AG09309 (cell line): ENCODE data around the gene PPM1H.

Experiments used
- DNase-seq: peaks from one replicate; pipeline ENCODE4 v3.0.0-alpha.2; 2010; ENCODE audit warnings: low read depth
- H3K4me3 ChIP-seq: 2 replicates; pipeline ENCODE4 v1.5.1; 2011; ENCODE audit warnings: mild to moderate bottlenecking, low read depth, low read length, moderate library complexity; ENCODE audit not compliant: control insufficient read depth
- TF ChIP-seq, protein P1 (sequence below): IDR thresholded peaks from 2 replicates; pipeline ENCODE4 v1.5.1; 2011; ENCODE audit warnings: mild to moderate bottlenecking, low read depth, low read length, inconsistent platforms; ENCODE audit not compliant: insufficient read depth, control insufficient read depth; ENCODE audit errors: missing control alignments

The PPM1H gene

DNA sequence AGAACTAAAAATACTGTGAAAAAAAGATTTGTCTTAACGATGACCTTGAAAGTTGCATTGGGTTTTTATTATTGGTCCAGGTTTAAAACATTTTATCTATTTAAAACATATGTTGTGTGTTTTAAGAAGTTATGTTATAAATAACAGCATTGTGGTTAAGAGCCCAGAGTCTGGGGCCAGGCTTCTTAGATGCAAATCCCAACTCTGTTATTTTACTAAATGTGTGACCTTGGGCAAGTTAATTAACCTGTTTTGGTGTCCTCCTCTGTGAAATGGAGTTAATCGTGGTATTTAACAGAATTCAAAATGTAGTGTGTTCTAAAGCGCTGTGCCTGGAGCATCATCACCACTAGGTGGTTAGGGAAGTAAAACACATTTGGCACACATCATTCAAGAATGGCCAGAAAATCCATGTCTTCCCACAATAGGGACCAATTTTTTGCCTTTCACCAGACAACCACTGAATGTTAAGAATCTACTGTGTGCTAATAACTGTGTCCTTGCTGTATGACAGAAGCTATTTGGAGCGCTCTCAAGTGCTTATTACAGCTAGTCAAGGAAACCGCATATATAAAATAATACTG, 335.0 kb downstream of the PPM1H start:
- DNase-seq: no peak
- TF ChIP-seq, protein P1, sequence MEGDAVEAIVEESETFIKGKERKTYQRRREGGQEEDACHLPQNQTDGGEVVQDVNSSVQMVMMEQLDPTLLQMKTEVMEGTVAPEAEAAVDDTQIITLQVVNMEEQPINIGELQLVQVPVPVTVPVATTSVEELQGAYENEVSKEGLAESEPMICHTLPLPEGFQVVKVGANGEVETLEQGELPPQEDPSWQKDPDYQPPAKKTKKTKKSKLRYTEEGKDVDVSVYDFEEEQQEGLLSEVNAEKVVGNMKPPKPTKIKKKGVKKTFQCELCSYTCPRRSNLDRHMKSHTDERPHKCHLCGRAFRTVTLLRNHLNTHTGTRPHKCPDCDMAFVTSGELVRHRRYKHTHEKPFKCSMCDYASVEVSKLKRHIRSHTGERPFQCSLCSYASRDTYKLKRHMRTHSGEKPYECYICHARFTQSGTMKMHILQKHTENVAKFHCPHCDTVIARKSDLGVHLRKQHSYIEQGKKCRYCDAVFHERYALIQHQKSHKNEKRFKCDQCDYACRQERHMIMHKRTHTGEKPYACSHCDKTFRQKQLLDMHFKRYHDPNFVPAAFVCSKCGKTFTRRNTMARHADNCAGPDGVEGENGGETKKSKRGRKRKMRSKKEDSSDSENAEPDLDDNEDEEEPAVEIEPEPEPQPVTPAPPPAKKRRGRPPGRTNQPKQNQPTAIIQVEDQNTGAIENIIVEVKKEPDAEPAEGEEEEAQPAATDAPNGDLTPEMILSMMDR: peak; percentile 18
- H3K4me3 ChIP-seq: no peak overlapping the region

GRCh38 chr12:62598846-62599245, 336.1 kb downstream of the PPM1H start:
- H3K4me3 ChIP-seq: no peak overlapping the region
- TF ChIP-seq, protein P1: no peak
- no peak for DNase-seq

DNA sequence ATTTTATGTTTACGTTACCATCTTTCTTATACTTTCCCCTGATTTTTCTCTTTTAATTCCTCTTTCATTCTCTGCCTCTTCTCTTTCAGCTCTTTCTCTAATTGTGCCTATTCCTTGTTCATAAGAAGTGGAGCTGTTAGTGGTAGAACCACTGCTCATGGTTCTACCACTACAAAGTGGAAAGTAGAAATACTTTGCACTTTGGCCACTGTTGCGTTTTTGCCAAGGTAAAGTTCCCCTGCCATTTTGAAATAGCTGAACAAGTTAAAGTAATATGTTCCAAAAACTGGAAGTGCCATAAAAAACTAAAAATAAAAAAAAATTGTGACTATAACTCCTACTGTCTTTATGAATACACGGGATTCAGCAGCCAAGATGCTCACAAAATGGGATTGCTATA, 337.7 kb downstream of the PPM1H start:
- no peak overlapping the region for H3K4me3 ChIP-seq
- DNase-seq: no peak
- TF ChIP-seq, protein P1: no peak
